Hepatocyte (in vitro differentiated cells): ENCODE results near the gene TAF12. TPM values are rescaled to one million over a fixed set of nuclear protein-coding genes. Genes with fewer than 3 reads are reported as not detected.
A peak's percentile ranks its signal among the peaks of the same experiment; 100 is the strongest.

ENCODE experiments used
- DNase-seq: peaks from one replicate; pipeline ENCODE4 v3.0.0-alpha.2; 2016; ENCODE audit warnings: low spot score
- H2AFZ ChIP-seq: fragments of 200-600 bp; sonication (generic); 2 replicates; pipeline ENCODE4 v1.6.0; 2016; ENCODE audit warnings: antibody characterized with exemption, mild to moderate bottlenecking
- H3K27ac ChIP-seq: fragments of 200-600 bp; sonication (generic); 2 replicates; pipeline ENCODE4 v1.5.1; 2016; ENCODE audit warnings: mild to moderate bottlenecking
- H3K27me3 ChIP-seq: fragments of 200-600 bp; sonication (generic); 2 replicates; pipeline ENCODE4 v1.6.1; 2016
- H3K36me3 ChIP-seq: fragments of 200-600 bp; sonication (generic); replicated peaks from 2 replicates; pipeline ENCODE4 v1.5.1; 2016; ENCODE audit warnings: low read depth; ENCODE audit not compliant: insufficient read depth
- H3K4me1 ChIP-seq: fragments of 200-600 bp; sonication (generic); 2 replicates; pipeline ENCODE4 v1.5.1; 2016; ENCODE audit warnings: mild to moderate bottlenecking, moderate library complexity; ENCODE audit not compliant: insufficient read depth
- H3K4me2 ChIP-seq: fragments of 200-600 bp; sonication (generic); 2 replicates; pipeline ENCODE4 v1.6.0; 2016
- H3K4me3 ChIP-seq: fragments of 200-600 bp; sonication (generic); 2 replicates; pipeline ENCODE4 v1.5.1; 2016; ENCODE audit warnings: mild to moderate bottlenecking
- H3K79me2 ChIP-seq: fragments of 200-600 bp; sonication (generic); 2 replicates; pipeline ENCODE4 v1.6.0; 2017; ENCODE audit warnings: mild to moderate bottlenecking
- H3K9me2 ChIP-seq: fragments of 200-600 bp; sonication (generic); replicated peaks from 2 replicates; pipeline ENCODE4 v1.6.0; 2017; ENCODE audit warnings: mild to moderate bottlenecking; ENCODE audit not compliant: insufficient read depth
- H3K9me3 ChIP-seq: fragments of 200-600 bp; sonication (generic); 2 replicates; pipeline ENCODE4 v1.5.1; 2016; ENCODE audit warnings: low read depth, mild to moderate bottlenecking
- H4K20me1 ChIP-seq: fragments of 200-600 bp; sonication (generic); 2 replicates; pipeline ENCODE4 v1.6.0; 2016; ENCODE audit warnings: mild to moderate bottlenecking; ENCODE audit not compliant: insufficient read depth, poor library complexity, severe bottlenecking
- EZH2 ChIP-seq: fragments of 200-600 bp; sonication (generic); IDR thresholded peaks from 2 replicates; pipeline ENCODE4 v1.6.1; 2016; ENCODE audit warnings: antibody characterized with exemption, mild to moderate bottlenecking, borderline replicate concordance
- EZH2phosphoT487 ChIP-seq: fragments of 200-600 bp; sonication (generic); IDR thresholded peaks from one replicate; pipeline ENCODE4 v1.6.1; 2018; ENCODE audit warnings: antibody characterized with exemption, mild to moderate bottlenecking, low read depth, moderate library complexity; ENCODE audit not compliant: unreplicated experiment, severe bottlenecking
- WGBS: methylation state at CpG from one replicate; pipeline ENCODE4 v1.1.6; 2016; ENCODE audit warnings: low lambda C conversion rate; ENCODE audit errors: missing lambda C conversion rate; 5-methylcytosine and 5-hydroxymethylcytosine counted together
- polyA plus RNA-seq: library from polyadenylated mRNA; unstranded; fragments of >200 nt; fragmentation: Nextera tagmentation; extraction: Ambion mirVana; gene quantifications from 2 replicates; pipeline ENCODE4 v1.2.1, GENCODE V29; 2016
- small RNA-seq: library from RNA; depleted of rRNA; stranded (forward); fragments of <200 nt; gene quantifications from one replicate; pipeline ENCODE3, GENCODE V24; 2014
- total RNA-seq: library from RNA; depleted of rRNA; stranded (reverse); fragments of >200 nt; gene quantifications from 2 replicates; pipeline ENCODE4 v1.2.3, GENCODE V29; 2014
- TF ChIP-seq, protein P1 (sequence below): fragments of 200-600 bp; sonication (generic); IDR thresholded peaks from 2 replicates; pipeline ENCODE4 v1.5.1; 2016; ENCODE audit warnings: antibody characterized with exemption, mild to moderate bottlenecking; ENCODE audit not compliant: poor library complexity

TAF12 gene
- total and polyA plus RNA-seq, 2 experiments from 2014 or later: 26.5 to 35.0 TPM

DNA sequence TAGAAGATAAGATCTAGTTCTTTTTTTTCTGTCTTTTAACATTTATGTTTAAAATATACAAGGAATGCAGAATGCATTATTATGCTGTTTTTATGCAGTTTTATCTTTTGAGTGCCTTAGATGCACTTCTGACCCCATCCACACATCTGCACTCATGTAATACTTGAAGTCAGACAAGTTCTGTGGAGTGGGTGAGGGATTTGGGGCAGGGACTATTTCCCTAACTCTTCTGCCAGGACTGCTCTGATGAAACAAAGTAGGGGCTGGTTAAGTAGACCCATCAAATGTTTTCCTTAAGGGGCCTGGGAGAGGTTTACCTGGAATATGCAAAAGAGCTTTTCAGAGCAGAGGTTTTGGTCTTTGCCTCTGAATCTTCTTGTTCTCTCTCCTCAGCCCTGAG, 78.6 kb downstream of the TAF12 start:
- Histone ChIP-seq H3K9me2 (no peaks in the 10 kb centered on the region), H3K4me3 (no peak overlapping the region), H3K79me2 (no peaks in the 10 kb centered on the region), H3K27me3 (no peaks in the 10 kb centered on the region), H2AFZ (no peak overlapping the region), H3K36me3 (no peaks in the 10 kb centered on the region), H3K4me1 (no peaks in the 10 kb centered on the region), H3K27ac (no peak overlapping the region), H4K20me1 (no peaks in the 10 kb centered on the region), H3K4me2 (no peak overlapping the region), H3K9me3 (no peaks in the 10 kb centered on the region)
- no peak for DNase-seq
- TF ChIP-seq EZH2 (no peak), EZH2phosphoT487 (no peak)
- TF ChIP-seq, protein P1, sequence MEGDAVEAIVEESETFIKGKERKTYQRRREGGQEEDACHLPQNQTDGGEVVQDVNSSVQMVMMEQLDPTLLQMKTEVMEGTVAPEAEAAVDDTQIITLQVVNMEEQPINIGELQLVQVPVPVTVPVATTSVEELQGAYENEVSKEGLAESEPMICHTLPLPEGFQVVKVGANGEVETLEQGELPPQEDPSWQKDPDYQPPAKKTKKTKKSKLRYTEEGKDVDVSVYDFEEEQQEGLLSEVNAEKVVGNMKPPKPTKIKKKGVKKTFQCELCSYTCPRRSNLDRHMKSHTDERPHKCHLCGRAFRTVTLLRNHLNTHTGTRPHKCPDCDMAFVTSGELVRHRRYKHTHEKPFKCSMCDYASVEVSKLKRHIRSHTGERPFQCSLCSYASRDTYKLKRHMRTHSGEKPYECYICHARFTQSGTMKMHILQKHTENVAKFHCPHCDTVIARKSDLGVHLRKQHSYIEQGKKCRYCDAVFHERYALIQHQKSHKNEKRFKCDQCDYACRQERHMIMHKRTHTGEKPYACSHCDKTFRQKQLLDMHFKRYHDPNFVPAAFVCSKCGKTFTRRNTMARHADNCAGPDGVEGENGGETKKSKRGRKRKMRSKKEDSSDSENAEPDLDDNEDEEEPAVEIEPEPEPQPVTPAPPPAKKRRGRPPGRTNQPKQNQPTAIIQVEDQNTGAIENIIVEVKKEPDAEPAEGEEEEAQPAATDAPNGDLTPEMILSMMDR: no peak

DNA sequence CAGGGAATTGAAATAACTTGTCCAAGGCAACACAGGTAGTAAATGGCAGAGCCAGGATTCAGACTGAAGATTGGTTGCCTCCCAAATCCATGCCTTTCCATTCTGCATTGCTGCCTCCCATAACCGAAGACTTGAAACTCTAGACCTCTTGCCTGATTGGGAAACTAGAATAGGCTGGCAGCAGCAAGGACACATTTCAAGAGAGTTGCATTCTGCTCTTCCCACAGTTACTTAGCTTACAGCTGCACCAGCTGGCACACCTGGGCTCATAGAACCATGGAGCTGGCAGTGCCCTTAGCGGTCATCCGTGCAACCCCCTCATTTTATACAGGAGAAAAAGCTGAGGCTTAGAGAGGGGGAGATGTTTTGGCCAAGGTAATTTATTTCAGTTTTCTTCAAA, 82.0 kb downstream of the TAF12 start:
- no peak overlapping the region for H2AFZ ChIP-seq
- no peaks in the 10 kb centered on the region for H3K27me3 ChIP-seq
- WGBS: 94% methylated on average over 3 of the region's 3 CpGs

More for the DNA sequence above, 82.0 kb downstream of the TAF12 start:
- Histone ChIP-seq H3K9me3 (no peaks in the 10 kb centered on the region), H3K4me2 (no peak overlapping the region), H3K79me2 (no peaks in the 10 kb centered on the region), H3K4me3 (no peak overlapping the region), H4K20me1 (no peaks in the 10 kb centered on the region), H3K27ac (no peak overlapping the region), H3K9me2 (no peaks in the 10 kb centered on the region), H3K36me3 (no peaks in the 10 kb centered on the region), H3K4me1 (no peaks in the 10 kb centered on the region)
- TF ChIP-seq, protein P1: no peak
- TF ChIP-seq EZH2: no peak
- no peak for TF ChIP-seq EZH2phosphoT487
- no peak for DNase-seq

Small RNA genes within 50 kb of the gene (small RNA-seq; reads per million reads assigned to genes)
- not detected for gene RF00422
- not detected for gene RNU11
- not detected for gene SNORA16A
- not detected for gene SNORA44
- gene SNORA61: not detected
- 53,150 reads per million, percentile 100 among the genes with 10 or more reads in this experiment for gene SNORD99

Other genes starting within 250 kb of the TAF12 start
- gene RCC1, start 137.0 kb downstream of the TAF12 start, total RNA-seq: 37.3 and 38.5 TPM in 2 replicates
- 15.7 and 23.5 TPM in 2 replicates for gene RCC1, start 137.0 kb downstream of the TAF12 start, polyA plus RNA-seq
- 10.0 and 17.4 TPM in 2 replicates for gene TRNAU1AP, start 90.0 kb downstream of the TAF12 start, total RNA-seq
- gene TRNAU1AP, start 90.0 kb downstream of the TAF12 start, polyA plus RNA-seq: 18.8 and 19.1 TPM in 2 replicates
- gene RAB42, start 50.8 kb downstream of the TAF12 start, total RNA-seq: 19.4 and 23.6 TPM in 2 replicates
- gene RAB42, start 50.8 kb downstream of the TAF12 start, polyA plus RNA-seq: 8.6 and 10.3 TPM in 2 replicates
- not detected in 2 replicates for gene RNU11, start 5.5 kb upstream of the TAF12 start, total RNA-seq
- gene RNU11, start 5.5 kb upstream of the TAF12 start, polyA plus RNA-seq: not detected in 2 replicates
- gene GMEB1, start 25.7 kb upstream of the TAF12 start, total RNA-seq: 9.2 and 10.6 TPM in 2 replicates
- gene GMEB1, start 25.7 kb upstream of the TAF12 start, polyA plus RNA-seq: 7.0 and 7.6 TPM in 2 replicates
- 71.9 and 87.3 TPM in 2 replicates for gene YTHDF2, start 93.9 kb upstream of the TAF12 start, total RNA-seq
- gene YTHDF2, start 93.9 kb upstream of the TAF12 start, polyA plus RNA-seq: 66.8 and 83.3 TPM in 2 replicates
- 0.07 and 0.12 TPM in 2 replicates for gene OPRD1, start 169.1 kb upstream of the TAF12 start, total RNA-seq
- gene OPRD1, start 169.1 kb upstream of the TAF12 start, polyA plus RNA-seq: 0.08 and 0.12 TPM in 2 replicates